Osteoblast (primary cell): ENCODE data around the gene OR7G1. TPM values are rescaled to one million over a fixed set of nuclear protein-coding genes. Genes with fewer than 3 reads are reported as not detected.

Experiments used
- DNase-seq: peaks from one replicate; pipeline ENCODE4 v3.0.0; 2011; ENCODE audit warnings: low spot score, mixed read lengths; ENCODE audit not compliant: insufficient read length; ENCODE audit errors: missing footprints
- H2AFZ ChIP-seq: 2 replicates; pipeline ENCODE4 v1.6.0; 2011; ENCODE audit warnings: mild to moderate bottlenecking, low read length
- H3K27ac ChIP-seq: 2 replicates; pipeline ENCODE4 v1.5.1; 2011; ENCODE audit warnings: mild to moderate bottlenecking, low read depth, low read length, moderate library complexity
- H3K27me3 ChIP-seq: 2 replicates; pipeline ENCODE4 v1.6.0; 2012; ENCODE audit warnings: mild to moderate bottlenecking, control low read depth, inconsistent platforms, low read length, moderate library complexity; ENCODE audit not compliant: insufficient read depth
- H3K36me3 ChIP-seq: 2 replicates; pipeline ENCODE4 v1.5.1; 2011; ENCODE audit warnings: mild to moderate bottlenecking, low read length, control low read depth, moderate library complexity; ENCODE audit not compliant: insufficient read depth
- H3K4me1 ChIP-seq: 2 replicates; pipeline ENCODE4 v1.5.1; 2011; ENCODE audit warnings: mild to moderate bottlenecking, low read length, control low read depth, moderate library complexity; ENCODE audit not compliant: insufficient read depth
- H3K4me2 ChIP-seq: 2 replicates; pipeline ENCODE4 v1.6.0; 2011; ENCODE audit warnings: mild to moderate bottlenecking, low read length; ENCODE audit not compliant: insufficient read depth
- H3K4me3 ChIP-seq: fragments of 200-600 bp; sonication (generic); 3 replicates; pipeline ENCODE4 v1.5.1; 2012; ENCODE audit warnings: mild to moderate bottlenecking, low read length, inconsistent platforms; ENCODE audit not compliant: insufficient read depth
- H3K79me2 ChIP-seq: 2 replicates; pipeline ENCODE4 v1.6.0; 2012; ENCODE audit warnings: mild to moderate bottlenecking, low read length, control low read depth, inconsistent platforms; ENCODE audit not compliant: insufficient read depth
- H3K9me3 ChIP-seq: 2 replicates; pipeline ENCODE4 v1.5.1; 2011; ENCODE audit warnings: low read depth, low read length, control low read depth
- H4K20me1 ChIP-seq: 2 replicates; pipeline ENCODE4 v1.6.0; 2012; ENCODE audit warnings: mild to moderate bottlenecking, low read length, control low read depth; ENCODE audit not compliant: insufficient read depth
- total RNA-seq: library from RNA; depleted of rRNA; stranded (reverse); fragments of >200 nt; gene quantifications from 2 replicates; pipeline ENCODE4 v1.2.3, GENCODE V29; 2012
- TF ChIP-seq, protein P1 (sequence below): IDR thresholded peaks from 2 replicates; pipeline ENCODE4 v1.5.1; 2011; ENCODE audit warnings: mild to moderate bottlenecking, low read depth, low read length, moderate library complexity; ENCODE audit errors: extremely low read depth

OR7G1 gene
- total RNA-seq, 1 donor = not detected

GRCh38 chr19:9149997-9150396 lies 34.4 kb upstream of the OR7G1 start:
- no peak overlapping the region for H2AFZ ChIP-seq
- TF ChIP-seq, protein P1, sequence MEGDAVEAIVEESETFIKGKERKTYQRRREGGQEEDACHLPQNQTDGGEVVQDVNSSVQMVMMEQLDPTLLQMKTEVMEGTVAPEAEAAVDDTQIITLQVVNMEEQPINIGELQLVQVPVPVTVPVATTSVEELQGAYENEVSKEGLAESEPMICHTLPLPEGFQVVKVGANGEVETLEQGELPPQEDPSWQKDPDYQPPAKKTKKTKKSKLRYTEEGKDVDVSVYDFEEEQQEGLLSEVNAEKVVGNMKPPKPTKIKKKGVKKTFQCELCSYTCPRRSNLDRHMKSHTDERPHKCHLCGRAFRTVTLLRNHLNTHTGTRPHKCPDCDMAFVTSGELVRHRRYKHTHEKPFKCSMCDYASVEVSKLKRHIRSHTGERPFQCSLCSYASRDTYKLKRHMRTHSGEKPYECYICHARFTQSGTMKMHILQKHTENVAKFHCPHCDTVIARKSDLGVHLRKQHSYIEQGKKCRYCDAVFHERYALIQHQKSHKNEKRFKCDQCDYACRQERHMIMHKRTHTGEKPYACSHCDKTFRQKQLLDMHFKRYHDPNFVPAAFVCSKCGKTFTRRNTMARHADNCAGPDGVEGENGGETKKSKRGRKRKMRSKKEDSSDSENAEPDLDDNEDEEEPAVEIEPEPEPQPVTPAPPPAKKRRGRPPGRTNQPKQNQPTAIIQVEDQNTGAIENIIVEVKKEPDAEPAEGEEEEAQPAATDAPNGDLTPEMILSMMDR = no peak
- no peak overlapping the region for H3K4me3 ChIP-seq
- H3K27ac ChIP-seq = no peak overlapping the region
- no peaks in the 10 kb centered on the region for H3K4me1 ChIP-seq
- H3K79me2 ChIP-seq = peaks cover 96% of the 10 kb centered on the region
- DNase-seq = no peak
- no peaks in the 10 kb centered on the region for H3K27me3 ChIP-seq
- H3K9me3 ChIP-seq = peaks cover 2% of the 10 kb centered on the region
- no peak overlapping the region for H3K4me2 ChIP-seq
- peaks cover 10% of the 10 kb centered on the region for H3K36me3 ChIP-seq
- H4K20me1 ChIP-seq = peaks cover 43% of the 10 kb centered on the region

GRCh38 chr19:9148697-9149096 lies 33.1 kb upstream of the OR7G1 start:
- Histone ChIP-seq H3K4me2 (no peak overlapping the region), H3K27ac (no peak overlapping the region), H3K79me2 (peaks cover 96% of the 10 kb centered on the region), H3K36me3 (peaks cover 10% of the 10 kb centered on the region), H3K9me3 (peaks cover 2% of the 10 kb centered on the region), H3K27me3 (no peaks in the 10 kb centered on the region), H4K20me1 (peaks cover 40% of the 10 kb centered on the region), H3K4me3 (no peak overlapping the region), H3K4me1 (no peaks in the 10 kb centered on the region), H2AFZ (no peak overlapping the region)
- DNase-seq = no peak
- TF ChIP-seq, protein P1 = no peak

GRCh38 chr19:9146882-9147281 lies 31.3 kb upstream of the OR7G1 start:
- TF ChIP-seq, protein P1 = no peak
- H3K4me2 ChIP-seq = no peak overlapping the region
- no peak overlapping the region for H3K4me3 ChIP-seq
- H3K79me2 ChIP-seq = peaks cover 95% of the 10 kb centered on the region
- H3K36me3 ChIP-seq = peaks cover 7% of the 10 kb centered on the region
- no peaks in the 10 kb centered on the region for H3K27me3 ChIP-seq
- H3K4me1 ChIP-seq = no peaks in the 10 kb centered on the region
- no peaks in the 10 kb centered on the region for H3K9me3 ChIP-seq
- peaks cover 37% of the 10 kb centered on the region for H4K20me1 ChIP-seq
- no peak overlapping the region for H3K27ac ChIP-seq
- DNase-seq = no peak
- no peak overlapping the region for H2AFZ ChIP-seq

DNA sequence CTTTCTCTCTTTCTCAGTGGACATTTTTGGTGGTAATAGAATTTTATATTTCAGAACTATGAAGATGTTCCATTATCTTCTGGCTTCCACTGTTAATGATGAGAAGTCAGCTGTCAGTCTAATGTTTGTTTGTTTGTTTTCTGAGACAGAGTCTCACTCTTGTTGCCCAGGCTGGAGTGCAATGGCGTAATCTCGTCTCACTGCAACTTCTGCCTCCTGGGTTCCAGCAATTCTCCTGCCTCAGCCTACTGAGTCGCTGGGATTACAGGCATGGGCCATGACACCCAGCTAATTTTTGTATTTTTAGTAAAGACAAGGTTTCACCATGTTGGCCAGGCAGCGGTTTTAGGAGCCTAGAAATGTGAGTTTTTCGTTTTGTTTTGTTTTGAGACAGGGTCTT lies 29.4 kb upstream of the OR7G1 start:
- H3K4me2 ChIP-seq = no peak overlapping the region
- no peak overlapping the region for H3K27ac ChIP-seq
- H3K9me3 ChIP-seq = no peaks in the 10 kb centered on the region
- H3K36me3 ChIP-seq = peaks cover 7% of the 10 kb centered on the region
- no peak overlapping the region for H2AFZ ChIP-seq
- TF ChIP-seq, protein P1 = no peak
- H3K79me2 ChIP-seq = peaks cover 94% of the 10 kb centered on the region
- peaks cover 6% of the 10 kb centered on the region for H3K4me1 ChIP-seq
- no peak for DNase-seq
- H4K20me1 ChIP-seq = peaks cover 20% of the 10 kb centered on the region
- H3K4me3 ChIP-seq = no peak overlapping the region
- no peaks in the 10 kb centered on the region for H3K27me3 ChIP-seq
